MM.1S (cell line): Measurements from ENCODE around the gene SRP19.

Experiments used
- DNase-seq: peaks from one replicate; pipeline ENCODE4 v3.0.0-alpha.2; 2015
- H2AFZ ChIP-seq: fragments of 300-600 bp; sonication (generic); 2 replicates; pipeline ENCODE4 v1.6.0; 2016; ENCODE audit warnings: antibody characterized with exemption, low read length
- H3F3A ChIP-seq: fragments of 300-600 bp; sonication (generic); 2 replicates; pipeline ENCODE4 v1.6.1; 2016; ENCODE audit warnings: mild to moderate bottlenecking, antibody characterized with exemption, low read length, moderate library complexity, mixed read lengths; ENCODE audit not compliant: insufficient read depth
- H3K27ac ChIP-seq: fragments of 300-600 bp; sonication (generic); 2 replicates; pipeline ENCODE4 v1.5.1; 2016; ENCODE audit warnings: mild to moderate bottlenecking, low read length
- H3K27me3 ChIP-seq: fragments of 300-600 bp; sonication (generic); replicated peaks from 2 replicates; pipeline ENCODE4 v1.6.0; 2016; ENCODE audit warnings: low read length; ENCODE audit not compliant: insufficient read depth
- H3K36me3 ChIP-seq: fragments of 300-600 bp; sonication (generic); replicated peaks from 2 replicates; pipeline ENCODE4 v1.6.1; 2016; ENCODE audit warnings: mild to moderate bottlenecking, low read length, mixed read lengths; ENCODE audit not compliant: insufficient read depth
- H3K4me1 ChIP-seq: fragments of 300-600 bp; sonication (generic); 2 replicates; pipeline ENCODE4 v1.6.1; 2016; ENCODE audit warnings: low read length, mixed read lengths
- H3K4me2 ChIP-seq: fragments of 300-600 bp; sonication (generic); 2 replicates; pipeline ENCODE4 v1.6.0; 2016; ENCODE audit warnings: low read depth, low read length
- H3K4me3 ChIP-seq: fragments of 300-600 bp; sonication (generic); 2 replicates; pipeline ENCODE4 v1.5.1; 2016; ENCODE audit warnings: low read length, mixed read lengths
- H3K79me2 ChIP-seq: fragments of 300-600 bp; sonication (generic); 2 replicates; pipeline ENCODE4 v1.6.1; 2016; ENCODE audit warnings: mixed run types, low read length, mixed read lengths
- H3K9ac ChIP-seq: fragments of 300-600 bp; sonication (generic); 2 replicates; pipeline ENCODE4 v1.6.1; 2016; ENCODE audit warnings: low read length, mixed read lengths
- H3K9me2 ChIP-seq: fragments of 300-600 bp; sonication (generic); replicated peaks from 2 replicates; pipeline ENCODE4 v1.6.1; 2016; ENCODE audit warnings: mild to moderate bottlenecking, low read length, mixed read lengths; ENCODE audit not compliant: insufficient read depth
- H3K9me3 ChIP-seq: fragments of 300-600 bp; sonication (generic); replicated peaks from 2 replicates; pipeline ENCODE4 v1.6.1; 2016; ENCODE audit warnings: mild to moderate bottlenecking, low read length, mixed read lengths; ENCODE audit not compliant: insufficient read depth
- H4K20me1 ChIP-seq: fragments of 300-600 bp; sonication (generic); 2 replicates; pipeline ENCODE4 v1.6.1; 2016; ENCODE audit warnings: mild to moderate bottlenecking, low read length, moderate library complexity, mixed read lengths; ENCODE audit not compliant: insufficient read depth
- CTCF ChIP-seq: fragments of 300-600 bp; sonication (generic); IDR thresholded peaks from 2 replicates; pipeline ENCODE4 v1.5.1; 2016; ENCODE audit warnings: antibody characterized with exemption, low read length, mixed read lengths
- EZH2 ChIP-seq: fragments of 300-600 bp; sonication (generic); optimal IDR thresholded peaks from 2 replicates; pipeline ENCODE3; 2017; ENCODE audit warnings: low read depth, mild to moderate bottlenecking, antibody characterized with exemption, low read length, mixed read lengths
- EZH2phosphoT487 ChIP-seq: fragments of 300-600 bp; sonication (generic); IDR thresholded peaks from 2 replicates; pipeline ENCODE4 v1.6.1; 2018; ENCODE audit warnings: antibody characterized with exemption, low read length

The SRP19 gene

GRCh38 chr5:112918136-112918535 is 57.0 kb downstream of the SRP19 start:
- Histone ChIP-seq H3K79me2 (peaks cover 87% of the 10 kb centered on the region), H3K4me2 (no peak overlapping the region), H3K27me3 (no peaks in the 10 kb centered on the region), H3F3A (peaks cover 24% of the 10 kb centered on the region), H3K4me3 (no peak overlapping the region), H3K36me3 (peaks cover 3% of the 10 kb centered on the region; the same call in 1 of the 2 replicates), H3K9me3 (no peaks in the 10 kb centered on the region), H3K27ac (no peak overlapping the region), H3K9me2 (no peaks in the 10 kb centered on the region), H3K9ac (no peak overlapping the region), H3K4me1 (peaks cover 41% of the 10 kb centered on the region), H2AFZ (no peak overlapping the region), H4K20me1 (no peaks in the 10 kb centered on the region)
- no peak for DNase-seq
- TF ChIP-seq CTCF (no peak), EZH2 (no peak), EZH2phosphoT487 (no peak)

- H3K9me2 ChIP-seq, result no peaks in the 10 kb centered on the region
- no peaks in the 10 kb centered on the region for H3K27me3 ChIP-seq
- DNase-seq, result no peak
- H3K4me1 ChIP-seq, result peaks cover 41% of the 10 kb centered on the region
- no peak overlapping the region for H3K9ac ChIP-seq
- H3K9me3 ChIP-seq, result no peaks in the 10 kb centered on the region
- no peak overlapping the region for H3K27ac ChIP-seq
- no peak overlapping the region for H2AFZ ChIP-seq
- no peaks in the 10 kb centered on the region for H4K20me1 ChIP-seq
- TF ChIP-seq EZH2 (no peak), CTCF (no peak), EZH2phosphoT487 (no peak)
- H3F3A ChIP-seq, result peaks cover 30% of the 10 kb centered on the region
- no peak overlapping the region for H3K4me2 ChIP-seq
- H3K4me3 ChIP-seq, result no peak overlapping the region
- H3K79me2 ChIP-seq, result peaks cover 82% of the 10 kb centered on the region
- 0 out of 2 replicates have a peak, but pooled peaks cover 3% of the 10 kb centered on the region for H3K36me3 ChIP-seq
These were observed 57.6 kb downstream of the SRP19 start for GRCh38 chr5:112918679-112919078.
